Measurements from ENCODE around the gene CTTN.

DNA sequence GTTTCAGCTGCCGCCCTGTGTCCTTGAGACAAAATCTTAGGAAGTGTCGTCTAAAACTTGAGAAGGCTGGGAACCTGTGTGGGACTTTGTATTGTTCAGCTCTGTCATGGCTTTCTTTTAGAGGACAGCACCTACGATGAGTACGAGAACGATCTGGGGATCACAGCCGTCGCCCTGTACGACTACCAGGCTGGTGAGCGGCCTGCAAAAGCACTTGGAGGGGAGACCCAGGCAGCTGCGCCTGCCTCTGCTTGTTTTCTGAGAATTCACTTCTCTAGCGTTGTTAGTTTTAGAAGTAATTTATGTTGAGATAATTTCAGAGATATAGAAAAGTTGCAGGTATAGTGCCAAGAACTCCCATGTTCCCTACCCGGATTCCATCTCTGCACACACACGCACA, 35.2 kb downstream of the CTTN start:
- TF ChIP-seq ZNF217 (IDR thresholded peaks at IDR 0.05), result no peak
- TF ChIP-seq NBN (IDR thresholded peaks at IDR 0.05), result no peak
- TF ChIP-seq, protein P1, sequence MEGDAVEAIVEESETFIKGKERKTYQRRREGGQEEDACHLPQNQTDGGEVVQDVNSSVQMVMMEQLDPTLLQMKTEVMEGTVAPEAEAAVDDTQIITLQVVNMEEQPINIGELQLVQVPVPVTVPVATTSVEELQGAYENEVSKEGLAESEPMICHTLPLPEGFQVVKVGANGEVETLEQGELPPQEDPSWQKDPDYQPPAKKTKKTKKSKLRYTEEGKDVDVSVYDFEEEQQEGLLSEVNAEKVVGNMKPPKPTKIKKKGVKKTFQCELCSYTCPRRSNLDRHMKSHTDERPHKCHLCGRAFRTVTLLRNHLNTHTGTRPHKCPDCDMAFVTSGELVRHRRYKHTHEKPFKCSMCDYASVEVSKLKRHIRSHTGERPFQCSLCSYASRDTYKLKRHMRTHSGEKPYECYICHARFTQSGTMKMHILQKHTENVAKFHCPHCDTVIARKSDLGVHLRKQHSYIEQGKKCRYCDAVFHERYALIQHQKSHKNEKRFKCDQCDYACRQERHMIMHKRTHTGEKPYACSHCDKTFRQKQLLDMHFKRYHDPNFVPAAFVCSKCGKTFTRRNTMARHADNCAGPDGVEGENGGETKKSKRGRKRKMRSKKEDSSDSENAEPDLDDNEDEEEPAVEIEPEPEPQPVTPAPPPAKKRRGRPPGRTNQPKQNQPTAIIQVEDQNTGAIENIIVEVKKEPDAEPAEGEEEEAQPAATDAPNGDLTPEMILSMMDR (IDR thresholded peaks at IDR 0.05 in 2 of 3, conservative IDR thresholded peaks at IDR 0.05 in 1 of 3; ENCODE audit: control insufficient read depth in 2 of 3, extremely low read depth in 1 of 3, insufficient read depth in 1 of 3, low read depth in 3 of 3, low read length in 3 of 3), result no peak
- TF ChIP-seq SP1 (IDR thresholded peaks at IDR 0.05; ENCODE audit: low read depth, low read length), result no peak
- no peak for TF ChIP-seq RAD21 (IDR thresholded peaks at IDR 0.05; ENCODE audit: insufficient read depth, low read depth, low read length)
- no peak for TF ChIP-seq POLR2A (IDR thresholded peaks at IDR 0.05; ENCODE audit: low read depth, low read length)
- TF ChIP-seq, protein P2, sequence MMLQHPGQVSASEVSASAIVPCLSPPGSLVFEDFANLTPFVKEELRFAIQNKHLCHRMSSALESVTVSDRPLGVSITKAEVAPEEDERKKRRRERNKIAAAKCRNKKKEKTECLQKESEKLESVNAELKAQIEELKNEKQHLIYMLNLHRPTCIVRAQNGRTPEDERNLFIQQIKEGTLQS (IDR thresholded peaks at IDR 0.05; ENCODE audit: borderline replicate concordance, extremely low read depth, low read depth, low read length), result no peak
